Kidney capillary endothelial cell (primary cell): ENCODE measurements around the gene S100A8.

ENCODE experiments used
- DNase-seq: peaks from one replicate; pipeline ENCODE4 v3.0.0-alpha.2; 2018; ENCODE audit warnings: low spot score

Gene S100A8

DNA sequence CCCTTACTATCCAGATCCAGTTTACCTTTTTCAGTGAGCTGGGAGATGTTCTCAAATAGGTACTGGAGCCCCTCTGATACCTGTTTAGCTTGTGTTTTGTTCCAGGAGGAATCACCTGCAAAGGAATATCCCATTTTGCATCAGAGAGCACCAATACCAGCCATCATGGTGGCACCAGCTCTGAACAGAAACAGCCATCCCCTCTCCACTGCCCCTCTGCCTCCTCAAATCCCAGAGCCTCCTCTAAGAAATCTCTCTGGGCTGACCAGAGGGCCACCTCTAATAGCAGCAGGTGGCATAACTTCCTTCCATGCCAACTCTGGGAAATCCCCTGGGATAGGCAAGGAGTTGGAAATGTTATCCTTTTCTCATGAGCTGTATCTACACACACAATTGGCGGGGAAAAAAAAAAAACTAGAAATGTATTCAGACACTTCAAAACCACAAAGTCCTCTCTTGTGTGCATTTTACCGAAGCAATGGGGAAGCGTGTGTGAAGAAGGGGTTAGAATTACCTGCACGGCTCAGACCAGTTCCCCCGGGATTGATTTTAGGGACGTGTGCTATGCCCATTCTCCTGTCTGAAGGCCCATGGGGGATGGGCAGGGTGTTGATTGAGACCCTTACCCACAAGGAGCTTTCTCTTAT, 44.7 kb downstream of the S100A8 start:
- DNase-seq: no peak

DNA sequence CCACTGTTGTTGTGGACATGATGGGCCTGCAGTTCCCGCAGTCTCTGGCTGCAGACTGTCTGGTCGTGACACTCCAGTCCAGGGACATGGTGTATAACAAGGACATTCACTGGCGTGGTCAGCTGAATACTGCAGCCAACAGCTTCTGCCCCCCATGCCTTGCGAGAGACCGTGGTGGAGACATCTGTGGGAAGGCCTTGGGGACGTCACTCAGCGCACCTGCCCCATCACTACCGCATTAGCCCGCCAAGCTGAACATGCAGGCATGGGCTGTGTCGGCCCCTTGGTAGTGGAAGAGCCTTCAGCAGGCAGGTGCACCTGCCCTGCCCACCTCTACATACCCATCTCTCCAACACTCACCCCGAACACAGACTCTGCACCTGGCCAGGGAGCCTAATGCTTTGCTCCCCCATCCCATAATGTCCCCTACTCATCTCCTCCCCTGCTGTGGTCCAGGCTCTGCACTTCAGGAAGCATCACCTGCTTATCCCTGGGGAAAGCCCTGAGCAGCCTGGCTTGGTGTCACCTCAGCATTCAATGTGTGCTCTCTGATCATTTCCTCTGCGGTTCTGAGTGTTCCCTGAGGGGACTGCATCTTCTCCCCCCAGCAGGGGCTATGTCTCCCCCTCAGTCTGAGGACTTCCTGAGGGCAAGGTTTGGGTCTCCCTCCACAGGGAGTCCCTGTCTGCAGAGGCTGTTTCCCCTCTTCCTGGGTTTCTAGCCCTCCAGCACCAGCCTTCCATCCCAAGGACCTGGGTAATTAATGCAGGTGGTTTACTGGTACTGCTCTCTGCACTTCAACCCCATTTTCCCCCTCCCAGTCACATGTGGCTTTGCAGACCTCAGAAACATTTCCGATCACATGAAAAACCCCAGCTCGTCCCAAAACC, 45.4 kb downstream of the S100A8 start:
- no peak for DNase-seq

DNA sequence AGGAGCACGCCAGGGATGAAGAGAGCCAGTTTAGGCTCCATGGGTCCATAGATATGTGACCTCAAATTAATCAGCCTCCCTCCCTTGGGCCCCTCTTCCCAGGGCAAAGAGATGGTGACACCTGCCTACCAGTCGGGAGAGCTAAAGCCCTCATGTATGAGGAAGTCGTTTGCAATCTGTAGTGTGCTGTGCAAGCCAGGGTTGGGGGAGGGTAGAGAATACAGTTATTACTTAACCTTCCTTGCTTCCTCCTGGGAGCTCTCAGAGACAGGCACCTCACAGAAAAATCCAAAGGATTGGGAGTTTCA, 46.2 kb downstream of the S100A8 start:
- no peak for DNase-seq

DNA sequence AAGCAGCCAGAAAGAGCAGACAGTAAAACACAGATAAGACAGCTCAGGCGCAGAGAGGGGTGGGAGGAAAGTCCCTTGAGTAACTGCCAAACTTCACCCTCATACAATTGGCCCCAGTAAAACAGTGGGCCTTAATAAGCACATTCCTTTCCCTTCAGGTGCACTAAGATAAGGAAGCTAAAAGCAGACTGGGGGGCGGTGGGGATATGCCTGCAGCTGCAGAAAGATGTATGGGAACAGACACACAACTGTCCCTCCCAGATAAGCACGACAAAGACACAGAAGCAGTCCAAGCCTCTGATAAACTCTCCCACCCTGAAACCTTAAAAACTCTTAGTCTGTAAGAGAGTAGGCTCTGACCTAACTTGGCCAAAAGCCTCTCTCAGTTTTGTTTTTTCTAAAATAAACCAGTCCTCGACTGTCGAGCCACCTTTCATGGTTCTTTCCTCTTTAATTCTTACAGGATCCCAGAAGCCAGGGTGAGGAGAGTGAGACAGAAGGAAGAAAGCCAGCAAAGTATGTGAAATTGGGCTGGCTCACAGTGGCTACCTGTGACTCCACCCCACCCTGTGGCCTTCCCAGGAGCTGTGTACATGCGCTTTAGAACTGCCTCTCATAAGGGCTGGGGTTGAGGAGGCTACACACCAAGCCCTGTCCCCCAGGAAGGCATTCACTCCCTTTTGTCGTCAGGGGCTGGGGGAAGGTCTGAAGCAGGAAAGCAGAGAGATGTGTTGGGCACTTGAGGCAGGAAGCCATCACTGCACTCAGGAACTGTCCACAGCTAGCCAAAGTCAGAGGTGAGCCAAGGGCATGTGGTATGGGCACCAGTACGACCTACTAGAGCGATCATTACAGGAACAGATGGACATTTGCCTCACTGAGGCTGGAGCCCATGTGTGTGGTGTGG, 46.8 kb downstream of the S100A8 start:
- DNase-seq: no peak

DNA sequence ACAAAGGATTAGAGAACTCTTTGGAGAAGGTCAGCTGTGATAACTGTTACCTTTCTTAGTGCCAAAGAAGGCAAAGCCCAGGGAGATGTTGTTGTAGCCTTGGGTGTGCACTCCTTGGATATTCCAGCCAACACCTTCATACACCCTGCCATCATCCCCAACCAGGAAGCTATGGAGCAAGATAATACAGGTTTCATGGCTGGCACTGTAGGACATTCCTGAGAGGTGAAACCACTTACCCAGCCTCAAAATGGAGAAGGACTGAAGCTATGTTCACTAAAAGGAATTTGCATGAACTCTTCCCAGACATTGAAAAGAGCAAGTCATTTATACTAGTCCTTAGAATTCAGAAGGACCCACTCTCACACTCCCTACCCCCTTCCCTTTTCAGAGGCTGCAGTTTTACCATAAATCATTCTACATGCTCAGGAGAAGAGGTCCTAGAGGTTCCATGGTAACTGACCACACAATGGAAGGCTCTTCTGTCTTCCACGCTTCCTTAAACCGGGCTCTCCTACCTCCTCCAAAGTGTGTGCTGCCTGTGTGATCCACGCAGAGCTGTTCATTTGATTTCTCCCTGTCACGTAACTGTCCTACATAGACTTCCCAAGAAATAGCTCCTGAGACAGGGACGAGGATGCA, 47.7 kb downstream of the S100A8 start:
- no peak for DNase-seq

DNA sequence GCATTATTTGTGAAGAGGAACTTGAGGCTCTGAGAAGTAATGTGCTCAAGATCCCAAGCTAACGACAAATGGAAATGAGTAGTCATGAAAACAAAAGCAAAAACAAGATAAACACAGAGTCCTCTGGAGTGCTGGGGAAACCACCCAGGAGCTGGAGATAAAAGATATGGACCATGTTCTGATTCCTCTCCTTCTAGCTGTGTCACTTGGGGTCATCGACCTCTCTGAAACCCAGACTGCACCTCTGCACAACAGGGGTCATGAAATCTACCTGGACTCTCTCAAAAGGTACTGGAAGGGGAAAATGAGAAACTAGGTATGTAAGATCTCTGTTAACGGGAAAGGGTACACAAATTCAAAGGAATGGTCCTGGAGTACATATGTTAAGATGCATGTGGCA, 48.7 kb downstream of the S100A8 start:
- DNase-seq: no peak

DNA sequence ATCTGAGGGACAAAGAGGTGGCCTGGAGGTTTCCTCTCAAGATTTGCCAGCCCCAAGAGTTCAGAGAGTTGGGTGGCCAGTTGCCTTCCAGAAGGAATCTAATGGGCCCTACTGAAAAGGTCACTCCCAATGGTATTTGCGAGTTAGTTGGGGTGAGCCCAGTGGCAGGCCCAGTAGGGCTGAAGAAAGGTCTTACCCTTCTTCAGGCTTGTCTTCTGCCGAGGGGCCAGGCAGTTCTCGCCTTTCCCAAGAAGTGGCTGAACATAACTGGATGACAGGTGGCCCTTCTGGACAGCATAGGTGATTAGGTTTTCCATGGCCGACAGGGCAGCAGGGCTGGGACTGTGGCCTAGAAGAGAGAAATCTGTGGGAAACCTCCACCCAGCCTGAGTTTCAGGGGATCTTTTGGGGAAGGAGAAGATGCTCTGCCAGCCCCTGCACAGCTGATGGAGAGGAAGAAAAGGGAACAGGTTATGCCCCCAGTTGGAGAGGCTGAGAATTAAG, 49.4 kb downstream of the S100A8 start:
- no peak for DNase-seq

DNA sequence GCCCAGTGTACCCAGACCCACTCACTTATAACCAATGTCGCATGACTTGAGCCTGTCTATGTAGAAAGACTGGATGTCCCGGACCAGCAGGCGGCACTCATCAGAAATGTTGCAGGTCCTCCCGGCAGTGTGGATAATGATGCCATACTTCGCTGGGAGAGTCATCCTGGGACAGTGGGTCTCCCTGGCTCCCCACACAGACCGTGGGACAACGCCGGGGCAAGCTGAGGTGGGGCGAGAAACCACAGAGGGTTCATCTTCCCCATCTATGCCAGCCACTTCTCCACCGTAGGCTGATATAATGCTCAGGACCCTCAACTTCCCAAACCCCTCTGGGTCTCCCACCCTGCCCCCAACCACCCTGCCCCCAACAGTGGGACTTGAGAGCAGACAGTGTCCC, 50.5 kb downstream of the S100A8 start:
- no peak for DNase-seq
